Measurements from ENCODE around the gene ATP2C2.

The ATP2C2 gene

GRCh38 chr16:84486126-84486525, 117.8 kb downstream of the ATP2C2 start:
- in situ Hi-C loops (cut with MboI; ENCODE audit: low sequenced_read_pairs) = loop anchor here (10.0 to 25.0 kb wide), 2 partner anchors 201 to 524 kb away; partner anchors contain the start of genes NECAB2 and OSGIN1

GRCh38 chr16:84486551-84487235, 118.4 kb downstream of the ATP2C2 start:
- in situ Hi-C loops (cut with MboI; ENCODE audit: low sequenced_read_pairs) = loop anchor here (10.0 to 25.0 kb wide), 2 partner anchors 202 to 524 kb away; partner anchors contain the start of genes NECAB2 and OSGIN1

GRCh38 chr16:84487358-84487757, 119.0 kb downstream of the ATP2C2 start:
- in situ Hi-C loops (cut with MboI; ENCODE audit: low sequenced_read_pairs) = loop anchor here (10.0 to 25.0 kb wide), 2 partner anchors 203 to 525 kb away; partner anchors contain the start of genes NECAB2 and OSGIN1

GRCh38 chr16:84489131-84489530, 120.8 kb downstream of the ATP2C2 start:
- in situ Hi-C loops (cut with MboI; ENCODE audit: low sequenced_read_pairs) = loop anchor here (10.0 to 25.0 kb wide), 2 partner anchors 204 to 527 kb away; partner anchors contain the start of genes NECAB2 and OSGIN1

GRCh38 chr16:84495506-84495905, 127.2 kb downstream of the ATP2C2 start:
- in situ Hi-C loops (cut with MboI; ENCODE audit: low sequenced_read_pairs) = loop anchor here (25.0 kb wide), 1 partner anchor 533 kb away; the partner anchor contains the start of genes NECAB2 and OSGIN1

GRCh38 chr16:84496991-84497390, 128.7 kb downstream of the ATP2C2 start:
- in situ Hi-C loops (cut with MboI; ENCODE audit: low sequenced_read_pairs) = loop anchor here (25.0 kb wide), 1 partner anchor 535 kb away; the partner anchor contains the start of genes NECAB2 and OSGIN1

- in situ Hi-C loops (cut with MboI; ENCODE audit: low sequenced_read_pairs) = loop anchor here (25.0 kb wide), 1 partner anchor 535 kb away; the partner anchor contains the start of genes NECAB2 and OSGIN1
Measured at GRCh38 chr16:84497418-84498222, 129.3 kb downstream of the ATP2C2 start.

- in situ Hi-C loops (cut with MboI; ENCODE audit: low sequenced_read_pairs) = loop anchor here (25.0 kb wide), 1 partner anchor 536 kb away; the partner anchor contains the start of genes NECAB2 and OSGIN1
Measured at GRCh38 chr16:84498223-84498610, 129.9 kb downstream of the ATP2C2 start.

GRCh38 chr16:84498859-84499620, 130.7 kb downstream of the ATP2C2 start:
- in situ Hi-C loops (cut with MboI; ENCODE audit: low sequenced_read_pairs) = loop anchor here (25.0 kb wide), 1 partner anchor 537 kb away; the partner anchor contains the start of genes NECAB2 and OSGIN1

GRCh38 chr16:84499638-84500037, 131.3 kb downstream of the ATP2C2 start:
- in situ Hi-C loops (cut with MboI; ENCODE audit: low sequenced_read_pairs) = loop anchor here (25.0 kb wide), 2 partner anchors 238 to 537 kb away; partner anchors contain the start of genes NECAB2 and OSGIN1

GRCh38 chr16:84500531-84500930, 132.2 kb downstream of the ATP2C2 start:
- in situ Hi-C loops (cut with MboI; ENCODE audit: low sequenced_read_pairs) = loop anchor here (25.0 kb wide), 1 partner anchor 237 kb away; no protein-coding TSS in a partner anchor

- in situ Hi-C loops (cut with MboI; ENCODE audit: low sequenced_read_pairs) = loop anchor here (25.0 kb wide), 1 partner anchor 236 kb away; no protein-coding TSS in a partner anchor
Measured at GRCh38 chr16:84501077-84501735, 132.9 kb downstream of the ATP2C2 start.

- in situ Hi-C loops (cut with MboI; ENCODE audit: low sequenced_read_pairs) = loop anchor here (25.0 kb wide), 1 partner anchor 235 kb away; no protein-coding TSS in a partner anchor
Measured at GRCh38 chr16:84502075-84502474, 133.7 kb downstream of the ATP2C2 start.

- in situ Hi-C loops (cut with MboI; ENCODE audit: low sequenced_read_pairs) = loop anchor here (25.0 kb wide), 1 partner anchor 235 kb away; no protein-coding TSS in a partner anchor
Measured at GRCh38 chr16:84502581-84502980, 134.2 kb downstream of the ATP2C2 start.

- in situ Hi-C loops (cut with MboI; ENCODE audit: low sequenced_read_pairs) = loop anchor here (25.0 kb wide), 1 partner anchor 233 kb away; no protein-coding TSS in a partner anchor
Measured at GRCh38 chr16:84503751-84504395, 135.5 kb downstream of the ATP2C2 start.

- in situ Hi-C loops (cut with MboI; ENCODE audit: low sequenced_read_pairs) = loop anchor here (25.0 kb wide), 1 partner anchor 233 kb away; no protein-coding TSS in a partner anchor
Measured at GRCh38 chr16:84504420-84505248, 136.3 kb downstream of the ATP2C2 start, which contains the start of gene MEAK7. Gene MEAK7 (minus strand): TSS chr16:84504659. CDS start chr16:84498086, 6,573 bp downstream.

GRCh38 chr16:84505249-84506187, 137.2 kb downstream of the ATP2C2 start:
- in situ Hi-C loops (cut with MboI; ENCODE audit: low sequenced_read_pairs) = loop anchor here (25.0 kb wide), 1 partner anchor 232 kb away; no protein-coding TSS in a partner anchor
